Umbilical cord (tissue), 2 donors: ENCODE measurements around the gene TCHH. TPM values are rescaled to one million over a fixed set of nuclear protein-coding genes. Genes with fewer than 3 reads are reported as not detected.

Experiments used
- DNase-seq: peaks from one replicate; pipeline ENCODE4 v3.0.0-alpha.2; 2015; ENCODE audit warnings: low spot score
- total RNA-seq: library from RNA; depleted of rRNA; stranded (reverse); fragments of >200 nt; gene quantifications from one replicate; pipeline ENCODE4 v1.2.3, GENCODE V29; 2014; ENCODE audit warnings: low replicate concordance; ENCODE audit not compliant: insufficient read depth

The TCHH gene
- total RNA-seq, 1 donor from 2014 or later = 0.96 TPM

DNA sequence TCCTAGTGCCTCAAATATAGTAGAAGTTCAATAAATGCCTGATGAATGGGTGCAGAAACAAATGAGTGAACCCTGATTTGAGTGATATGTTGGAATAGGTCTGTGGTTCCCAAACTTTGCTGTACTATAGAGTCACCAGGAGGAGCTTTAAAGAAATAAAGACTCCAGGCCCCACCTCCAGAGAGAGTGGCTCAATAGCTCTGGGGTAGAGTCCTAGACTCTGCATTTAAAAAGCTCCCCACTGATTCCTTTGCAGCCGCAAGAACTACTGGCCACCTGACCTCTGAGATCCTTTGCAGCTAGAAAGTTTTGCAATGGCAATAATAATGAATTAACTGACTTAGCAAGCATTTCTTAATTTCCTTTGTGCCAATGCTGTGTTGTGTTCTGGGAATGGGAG is 47.3 kb downstream of the TCHH start:
- no peak for DNase-seq

DNA sequence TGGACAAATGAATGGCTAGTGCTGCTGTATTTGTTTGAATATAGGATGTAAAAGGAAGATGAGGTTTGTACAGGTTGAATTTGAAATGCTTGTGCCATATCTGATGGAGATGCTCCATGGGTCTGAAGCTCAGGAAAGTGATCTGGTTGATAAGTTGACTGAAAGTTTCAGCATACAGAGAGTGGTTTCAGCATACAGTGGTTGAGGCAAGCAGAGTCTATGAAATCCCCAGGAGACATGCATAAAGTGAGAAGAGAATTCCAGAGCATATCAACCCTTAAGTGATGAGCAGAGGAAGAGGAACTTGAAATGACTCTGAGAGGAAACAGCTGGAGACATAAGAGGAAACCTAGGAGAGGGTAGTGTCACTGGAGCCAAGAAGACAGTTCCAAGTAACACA is 48.1 kb downstream of the TCHH start:
- no peak for DNase-seq

DNA sequence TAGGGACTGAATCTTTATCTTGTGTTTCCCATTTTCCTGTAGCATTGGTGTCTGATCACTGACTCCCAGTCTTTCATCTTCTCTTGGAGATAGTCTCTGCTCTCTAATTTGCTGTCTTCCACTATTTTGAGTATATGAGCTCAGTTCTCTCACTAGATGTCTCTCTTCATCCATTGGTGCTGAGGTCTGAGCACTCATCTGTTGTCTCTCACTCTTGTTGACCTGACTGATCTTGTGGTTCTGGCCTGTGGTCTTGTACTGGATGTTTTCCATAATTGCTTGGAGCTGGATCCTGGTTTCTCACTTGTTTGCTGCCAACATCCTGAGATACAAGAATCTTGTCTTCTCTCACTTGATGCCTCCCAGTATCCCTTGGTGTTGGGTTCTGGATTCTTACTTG is 53.3 kb downstream of the TCHH start:
- DNase-seq = no peak

Other genes starting within 250 kb of the TCHH start
- gene THEM4, start 205.9 kb downstream of the TCHH start, total RNA-seq = 10.1 TPM
- 108 TPM for gene S100A10, start 121.6 kb downstream of the TCHH start, total RNA-seq
- 29.1 TPM for gene S100A11, start 78.4 kb downstream of the TCHH start, total RNA-seq
- 6.5 TPM for gene TCHHL1, start 26.4 kb downstream of the TCHH start, total RNA-seq
- gene RPTN, start 43.8 kb upstream of the TCHH start, total RNA-seq = 1.7 TPM
- 2.2 TPM for gene HRNR, start 108.7 kb upstream of the TCHH start, total RNA-seq
- 1.7 TPM for gene FLG, start 209.8 kb upstream of the TCHH start, total RNA-seq
- gene FLG2, start 244.6 kb upstream of the TCHH start, total RNA-seq = 2.4 TPM